Bone marrow (tissue), 2 donors: ENCODE data around the gene CDC45.

ENCODE experiments used
- DNase-seq, 2 donors: peaks; one replicate each; lab custom pipeline; 2025; lab: John Stamatoyannopoulos, UW

Gene CDC45

GRCh38 chr22:19495562-19496323, 16.0 kb downstream of the CDC45 start:
- DNase-seq = no peak

- no peak for DNase-seq
Observed at GRCh38 chr22:19496324-19496630, 16.6 kb downstream of the CDC45 start.

- DNase-seq = no peak
Observed at GRCh38 chr22:19497245-19497644, 17.5 kb downstream of the CDC45 start.

- DNase-seq = no peak
Observed at GRCh38 chr22:19498154-19498865, 18.6 kb downstream of the CDC45 start.

- no peak for DNase-seq
Observed at GRCh38 chr22:19498866-19499190, 19.1 kb downstream of the CDC45 start.

- no peak for DNase-seq
Observed at GRCh38 chr22:19499236-19499879, 19.6 kb downstream of the CDC45 start.

- DNase-seq = no peak
Observed at GRCh38 chr22:19499880-19500242, 20.1 kb downstream of the CDC45 start.

GRCh38 chr22:19501897-19502447, 22.3 kb downstream of the CDC45 start:
- no peak for DNase-seq

GRCh38 chr22:19503367-19503766, 23.6 kb downstream of the CDC45 start:
- DNase-seq = no peak

- no peak for DNase-seq
Observed at GRCh38 chr22:19503869-19504268, 24.1 kb downstream of the CDC45 start.

GRCh38 chr22:19504900-19505734, 25.4 kb downstream of the CDC45 start:
- DNase-seq = no peak

GRCh38 chr22:19505735-19506126, 26.0 kb downstream of the CDC45 start:
- DNase-seq = no peak

- DNase-seq = no peak
Observed at GRCh38 chr22:19506212-19506611, 26.5 kb downstream of the CDC45 start.

GRCh38 chr22:19507534-19507861, 27.8 kb downstream of the CDC45 start:
- DNase-seq = no peak

GRCh38 chr22:19508024-19508776, 28.5 kb downstream of the CDC45 start:
- no peak for DNase-seq

- no peak for DNase-seq
Observed at GRCh38 chr22:19509191-19509590, 29.5 kb downstream of the CDC45 start.

GRCh38 chr22:19509923-19510322, 30.2 kb downstream of the CDC45 start:
- DNase-seq = no peak

GRCh38 chr22:19510919-19511341, 31.2 kb downstream of the CDC45 start:
- DNase-seq = no peak

GRCh38 chr22:19513823-19514222, 34.1 kb downstream of the CDC45 start:
- no peak for DNase-seq

- no peak for DNase-seq
Observed at GRCh38 chr22:19514831-19515565, 35.3 kb downstream of the CDC45 start.
